Mucosa of rectum (tissue), 2 donors: ENCODE results near the gene METRNL.
A peak's percentile ranks its signal among the peaks of the same experiment; 100 is the strongest.

Source experiments
- H3K27ac ChIP-seq, 2 donors: one replicate each; pipeline ENCODE4 v1.7.0; 2013; ENCODE audit warnings: inconsistent platforms in 2 of 2, low read depth in 2 of 2, low read length in 2 of 2
- H3K27me3 ChIP-seq, 2 donors: one replicate each; pipeline ENCODE4 v1.7.0; 2013; ENCODE audit warnings: low read length in 2 of 2; ENCODE audit not compliant: control insufficient read depth in 2 of 2, insufficient read depth in 2 of 2
- H3K36me3 ChIP-seq, 2 donors: one replicate each; pipeline ENCODE4 v1.7.0; 2013; ENCODE audit warnings: low read length in 2 of 2; ENCODE audit not compliant: control insufficient read depth in 2 of 2, insufficient read depth in 2 of 2
- H3K4me1 ChIP-seq, 2 donors: one replicate each; pipeline ENCODE4 v1.7.0; 2013; ENCODE audit warnings: low read length in 2 of 2, mild to moderate bottlenecking in 1 of 2; ENCODE audit not compliant: control insufficient read depth in 2 of 2, insufficient read depth in 2 of 2
- H3K4me3 ChIP-seq, 2 donors: one replicate each; pipeline ENCODE4 v1.7.0; 2013; ENCODE audit warnings: low read length in 2 of 2
- H3K9ac ChIP-seq, 2 donors: one replicate each; pipeline ENCODE4 v1.7.0; 2013; ENCODE audit warnings: low read length in 2 of 2, low read depth in 1 of 2, mild to moderate bottlenecking in 1 of 2
- H3K9me3 ChIP-seq, 2 donors: one replicate each; pipeline ENCODE4 v1.7.0; 2013; ENCODE audit warnings: low read length in 2 of 2; ENCODE audit not compliant: control insufficient read depth in 2 of 2
- donor health status: healthy.
- donor health status: Normal muscosa, but diverticular disease.

Gene METRNL

GRCh38 chr17:83090444-83091256, 11.2 kb downstream of the METRNL start:
- H3K27ac ChIP-seq: peak overlapping the region; percentile 98
- no peaks in the 10 kb centered on the region for H3K27me3 ChIP-seq
- peaks cover 40 to 48% of the 10 kb centered on the region in 2 donors for H3K4me1 ChIP-seq
- peak overlapping the region; percentile 5 to 31 for H3K4me3 ChIP-seq
- peaks cover 37 to 41% of the 10 kb centered on the region in 2 donors for H3K36me3 ChIP-seq
- H3K9ac ChIP-seq: peak overlapping the region; percentile 48 to 79
- no peaks in the 10 kb centered on the region for H3K9me3 ChIP-seq

- Histone ChIP-seq H3K4me1 (peaks cover 37 to 49% of the 10 kb centered on the region in 2 donors), H3K4me3 (peak overlapping the region; percentile 48 to 57), H3K27ac (peak overlapping the region; percentile 98), H3K9ac (peak overlapping the region; percentile 68 to 80), H3K36me3 (peaks cover 36 to 41% of the 10 kb centered on the region in 2 donors), H3K27me3 (no peaks in the 10 kb centered on the region), H3K9me3 (no peaks in the 10 kb centered on the region)
These were observed 12.1 kb downstream of the METRNL start for GRCh38 chr17:83091257-83092141.

GRCh38 chr17:83092186-83092585, 12.8 kb downstream of the METRNL start:
- Histone ChIP-seq H3K9ac (peak overlapping the region; percentile 68 to 80), H3K27ac (peak overlapping the region; percentile 98), H3K27me3 (no peaks in the 10 kb centered on the region), H3K4me3 (peak overlapping the region; percentile 48 to 57), H3K4me1 (peaks cover 37 to 54% of the 10 kb centered on the region in 2 donors), H3K9me3 (no peaks in the 10 kb centered on the region), H3K36me3 (peaks cover 35 to 43% of the 10 kb centered on the region in 2 donors)

- peak overlapping the region in 1 of 2 donors; percentile 80 for H3K9ac ChIP-seq
- H3K4me3 ChIP-seq: no peak overlapping the region
- no peak overlapping the region for H3K27ac ChIP-seq
- no peaks in the 10 kb centered on the region for H3K27me3 ChIP-seq
- no peaks in the 10 kb centered on the region for H3K9me3 ChIP-seq
- H3K36me3 ChIP-seq: peaks cover 32 to 36% of the 10 kb centered on the region in 2 donors
- peaks cover 32 to 54% of the 10 kb centered on the region in 2 donors for H3K4me1 ChIP-seq
These were observed 13.5 kb downstream of the METRNL start for GRCh38 chr17:83092931-83093330.

GRCh38 chr17:83093506-83093905, 14.1 kb downstream of the METRNL start:
- no peak overlapping the region for H3K27ac ChIP-seq

GRCh38 chr17:83094291-83094690, 14.9 kb downstream of the METRNL start:
- Histone ChIP-seq H3K36me3 (peaks cover 32 to 35% of the 10 kb centered on the region in 2 donors), H3K27me3 (no peaks in the 10 kb centered on the region), H3K4me1 (peaks cover 26 to 54% of the 10 kb centered on the region in 2 donors), H3K9ac (no peak overlapping the region), H3K9me3 (no peaks in the 10 kb centered on the region), H3K27ac (no peak overlapping the region), H3K4me3 (no peak overlapping the region)

More at GRCh38 chr17:83093506-83093905, 14.1 kb downstream of the METRNL start:
- no peak overlapping the region for H3K9ac ChIP-seq
- H3K4me3 ChIP-seq: no peak overlapping the region
- H3K4me1 ChIP-seq: peaks cover 27 to 53% of the 10 kb centered on the region in 2 donors
- H3K9me3 ChIP-seq: no peaks in the 10 kb centered on the region
- H3K36me3 ChIP-seq: peaks cover 32 to 35% of the 10 kb centered on the region in 2 donors
- H3K27me3 ChIP-seq: no peaks in the 10 kb centered on the region

GRCh38 chr17:83095016-83095415, 15.6 kb downstream of the METRNL start:
- peaks cover 32 to 35% of the 10 kb centered on the region in 2 donors for H3K36me3 ChIP-seq
- H3K9ac ChIP-seq: no peak overlapping the region
- peaks cover 0 to 3% of the 10 kb centered on the region in 2 donors for H3K27me3 ChIP-seq
- H3K4me3 ChIP-seq: no peak overlapping the region
- H3K27ac ChIP-seq: no peak overlapping the region
- H3K4me1 ChIP-seq: peaks cover 29 to 55% of the 10 kb centered on the region in 2 donors
- no peaks in the 10 kb centered on the region for H3K9me3 ChIP-seq

- Histone ChIP-seq H3K27me3 (peaks cover 0 to 6% of the 10 kb centered on the region in 2 donors), H3K36me3 (peaks cover 32 to 35% of the 10 kb centered on the region in 2 donors), H3K9me3 (no peaks in the 10 kb centered on the region), H3K9ac (no peak overlapping the region), H3K4me3 (no peak overlapping the region), H3K27ac (no peak overlapping the region), H3K4me1 (peaks cover 26 to 56% of the 10 kb centered on the region in 2 donors)
These were observed 17.2 kb downstream of the METRNL start for GRCh38 chr17:83096401-83097224.

GRCh38 chr17:83097831-83098230, 18.4 kb downstream of the METRNL start:
- H3K4me1 ChIP-seq: peaks cover 20 to 54% of the 10 kb centered on the region in 2 donors
- H3K9ac ChIP-seq: no peak overlapping the region
- no peaks in the 10 kb centered on the region for H3K9me3 ChIP-seq
- H3K36me3 ChIP-seq: peaks cover 32 to 34% of the 10 kb centered on the region in 2 donors
- H3K4me3 ChIP-seq: no peak overlapping the region
- H3K27me3 ChIP-seq: peaks cover 0 to 6% of the 10 kb centered on the region in 2 donors
- H3K27ac ChIP-seq: no peak overlapping the region
